Chondrocyte (in vitro differentiated cells): ENCODE data around the gene IPO4. TPM values are rescaled to one million over a fixed set of nuclear protein-coding genes. Genes with fewer than 3 reads are reported as not detected.

ENCODE experiments used
- DNase-seq: peaks from one replicate; pipeline ENCODE4 v3.0.0; 2021; ENCODE audit warnings: mixed read lengths, low spot score
- H3K27ac Mint-ChIP-seq: one replicate; pipeline ENCODE4 v1.8.0; 2021; ENCODE audit warnings: mild to moderate bottlenecking, moderate library complexity, mixed read lengths; ENCODE audit not compliant: unreplicated experiment
- H3K27me3 Mint-ChIP-seq: 2 replicates; pipeline ENCODE4 v1.8.0; 2021; ENCODE audit warnings: low read depth, mixed read lengths
- H3K36me3 Mint-ChIP-seq: 2 replicates; pipeline ENCODE4 v1.8.0; 2021; ENCODE audit warnings: low read depth, mixed read lengths
- H3K4me1 Mint-ChIP-seq: 2 replicates; pipeline ENCODE4 v1.8.0; 2021; ENCODE audit warnings: low read depth, mild to moderate bottlenecking, mixed read lengths
- H3K4me3 Mint-ChIP-seq: one replicate; pipeline ENCODE4 v1.8.0; 2021; ENCODE audit warnings: mild to moderate bottlenecking, moderate library complexity, mixed read lengths; ENCODE audit not compliant: unreplicated experiment
- H3K9me3 Mint-ChIP-seq: 2 replicates; pipeline ENCODE4 v1.8.0; 2021; ENCODE audit warnings: low read depth, mixed read lengths
- total RNA-seq: library from RNA; stranded (reverse); gene quantifications from 3 replicates; pipeline ENCODE4 v1.2.1, GENCODE V29; 2021
- TF ChIP-seq, protein P1 (sequence below): fragments of 200-600 bp; sonication (generic); IDR thresholded peaks from 2 replicates; pipeline ENCODE4 v1.5.0; 2021; ENCODE audit warnings: antibody characterized with exemption, mild to moderate bottlenecking, moderate library complexity

IPO4 gene
- total RNA-seq, 1 donor from 2014 or later: 26.7 TPM

DNA sequence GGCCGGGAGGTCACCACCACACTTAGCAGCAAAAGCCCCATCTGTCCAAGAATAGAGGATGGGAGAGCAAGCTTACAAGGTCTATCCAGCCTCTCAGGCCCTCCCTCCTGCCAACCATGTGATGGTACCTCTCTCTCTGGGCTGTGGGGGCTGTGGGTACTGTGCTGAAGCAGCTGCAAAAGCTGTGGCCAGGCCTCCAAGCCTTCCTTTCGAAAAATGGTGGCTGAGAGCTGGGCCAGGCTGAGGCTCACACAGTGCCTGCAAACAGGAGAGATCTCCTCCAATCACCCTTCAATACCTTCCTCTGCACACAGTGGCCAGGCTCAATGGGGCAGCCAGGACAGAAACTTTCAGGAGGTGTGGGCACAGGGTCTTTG, 1.1 kb downstream of the IPO4 start:
- H3K27ac Mint-ChIP-seq: no peak overlapping the region
- H3K4me1 Mint-ChIP-seq: peaks cover 22% of the 10 kb centered on the region
- no peaks in the 10 kb centered on the region for H3K27me3 Mint-ChIP-seq
- peaks cover 11% of the 10 kb centered on the region for H3K36me3 Mint-ChIP-seq
- H3K4me3 Mint-ChIP-seq: peak overlapping the region; percentile 84
- no peak for DNase-seq
- TF ChIP-seq, protein P1, sequence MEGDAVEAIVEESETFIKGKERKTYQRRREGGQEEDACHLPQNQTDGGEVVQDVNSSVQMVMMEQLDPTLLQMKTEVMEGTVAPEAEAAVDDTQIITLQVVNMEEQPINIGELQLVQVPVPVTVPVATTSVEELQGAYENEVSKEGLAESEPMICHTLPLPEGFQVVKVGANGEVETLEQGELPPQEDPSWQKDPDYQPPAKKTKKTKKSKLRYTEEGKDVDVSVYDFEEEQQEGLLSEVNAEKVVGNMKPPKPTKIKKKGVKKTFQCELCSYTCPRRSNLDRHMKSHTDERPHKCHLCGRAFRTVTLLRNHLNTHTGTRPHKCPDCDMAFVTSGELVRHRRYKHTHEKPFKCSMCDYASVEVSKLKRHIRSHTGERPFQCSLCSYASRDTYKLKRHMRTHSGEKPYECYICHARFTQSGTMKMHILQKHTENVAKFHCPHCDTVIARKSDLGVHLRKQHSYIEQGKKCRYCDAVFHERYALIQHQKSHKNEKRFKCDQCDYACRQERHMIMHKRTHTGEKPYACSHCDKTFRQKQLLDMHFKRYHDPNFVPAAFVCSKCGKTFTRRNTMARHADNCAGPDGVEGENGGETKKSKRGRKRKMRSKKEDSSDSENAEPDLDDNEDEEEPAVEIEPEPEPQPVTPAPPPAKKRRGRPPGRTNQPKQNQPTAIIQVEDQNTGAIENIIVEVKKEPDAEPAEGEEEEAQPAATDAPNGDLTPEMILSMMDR: no peak
- no peaks in the 10 kb centered on the region for H3K9me3 Mint-ChIP-seq

DNA sequence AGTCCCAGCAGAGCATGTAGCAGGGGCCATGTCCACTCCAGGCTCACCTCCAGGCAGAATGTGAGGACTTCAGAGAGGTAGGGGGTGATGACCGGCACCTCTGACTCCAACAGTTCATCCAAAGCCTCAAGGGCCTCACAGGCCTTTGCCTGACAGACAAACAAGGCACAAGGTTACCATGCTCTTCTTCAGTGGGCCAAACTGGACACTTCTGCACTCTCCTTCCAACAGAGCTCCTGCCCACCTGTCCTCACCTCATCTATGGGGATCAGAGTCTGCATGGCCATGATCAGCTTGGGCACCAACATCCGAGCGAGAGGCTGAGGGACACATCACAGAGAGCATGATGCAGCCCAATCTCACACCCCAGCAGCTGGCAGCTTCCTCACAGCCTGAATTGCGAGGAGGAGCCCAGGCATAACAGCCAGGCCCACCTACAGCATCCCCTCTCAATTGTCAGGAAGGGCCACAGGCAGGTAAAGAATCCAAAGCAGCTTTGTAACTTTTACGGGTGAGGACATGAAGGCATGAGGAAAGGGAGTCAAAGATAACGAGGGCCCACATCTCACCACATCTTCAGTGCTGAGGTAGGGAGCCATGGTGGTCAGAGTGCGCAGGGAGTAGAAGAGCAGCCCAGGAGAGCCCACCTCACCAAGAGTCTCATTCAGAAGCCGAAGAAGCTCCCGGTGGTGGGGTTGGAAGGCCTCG, 1.6 kb downstream of the IPO4 start:
- Mint-ChIP-seq H3K4me1 (peaks cover 20% of the 10 kb centered on the region), H3K27me3 (no peaks in the 10 kb centered on the region), H3K9me3 (no peaks in the 10 kb centered on the region), H3K36me3 (peaks cover 12% of the 10 kb centered on the region), H3K4me3 (peak overlapping the region; percentile 84), H3K27ac (no peak overlapping the region)
- TF ChIP-seq, protein P1: no peak
- no peak for DNase-seq

GRCh38 chr14:24185741-24186140, 2.9 kb downstream of the IPO4 start:
- TF ChIP-seq, protein P1: no peak
- H3K9me3 Mint-ChIP-seq: no peaks in the 10 kb centered on the region
- H3K4me1 Mint-ChIP-seq: peaks cover 20% of the 10 kb centered on the region
- H3K27me3 Mint-ChIP-seq: no peaks in the 10 kb centered on the region
- peaks cover 13% of the 10 kb centered on the region for H3K36me3 Mint-ChIP-seq
- H3K27ac Mint-ChIP-seq: no peak overlapping the region
- DNase-seq: no peak
- H3K4me3 Mint-ChIP-seq: no peak overlapping the region

GRCh38 chr14:24185026-24185425, 3.6 kb downstream of the IPO4 start:
- DNase-seq: no peak
- Mint-ChIP-seq H3K4me3 (no peak overlapping the region), H3K36me3 (peaks cover 13% of the 10 kb centered on the region), H3K4me1 (peaks cover 20% of the 10 kb centered on the region), H3K27ac (no peak overlapping the region), H3K27me3 (no peaks in the 10 kb centered on the region), H3K9me3 (no peaks in the 10 kb centered on the region)
- TF ChIP-seq, protein P1: no peak

- TF ChIP-seq, protein P1: no peak
- Mint-ChIP-seq H3K9me3 (no peaks in the 10 kb centered on the region), H3K36me3 (peaks cover 13% of the 10 kb centered on the region), H3K4me3 (no peak overlapping the region), H3K4me1 (peaks cover 17% of the 10 kb centered on the region), H3K27ac (no peak overlapping the region), H3K27me3 (no peaks in the 10 kb centered on the region)
- no peak for DNase-seq
Measured at GRCh38 chr14:24184104-24184970, 4.3 kb downstream of the IPO4 start.
